Measurements from ENCODE around the gene PRR30.

PRR30 gene

GRCh38 chr2:27174638-27175037 is 35.4 kb upstream of the PRR30 start:
- Histone ChIP-seq H3K27ac (ENCODE audit: low read depth, low read length) (no peak overlapping the region), H3K36me3 (ENCODE audit: insufficient read depth, low read length) (no peaks in the 10 kb centered on the region), H3K4me1 (ENCODE audit: control insufficient read depth, insufficient read depth, low read length, unreplicated experiment) (peaks cover 8% of the 10 kb centered on the region), H2AFZ (ENCODE audit: low read length, unreplicated experiment) (no peak overlapping the region), H3K27me3 (ENCODE audit: insufficient read depth, low read length) (no peaks in the 10 kb centered on the region), H3K79me2 (ENCODE audit: control insufficient read depth, insufficient read depth, low read length, unreplicated experiment) (no peaks in the 10 kb centered on the region), H3K4me3 (ENCODE audit: low read depth, low read length) (no peak overlapping the region)

GRCh38 chr2:27171351-27171848 is 32.2 kb upstream of the PRR30 start:
- Histone ChIP-seq H3K4me3 (ENCODE audit: low read depth, low read length) (no peak overlapping the region), H3K27ac (ENCODE audit: low read depth, low read length) (no peak overlapping the region), H2AFZ (ENCODE audit: low read length, unreplicated experiment) (no peak overlapping the region), H3K4me1 (ENCODE audit: control insufficient read depth, insufficient read depth, low read length, unreplicated experiment) (no peaks in the 10 kb centered on the region), H3K36me3 (ENCODE audit: insufficient read depth, low read length) (no peaks in the 10 kb centered on the region), H3K27me3 (ENCODE audit: insufficient read depth, low read length) (no peaks in the 10 kb centered on the region), H3K79me2 (ENCODE audit: control insufficient read depth, insufficient read depth, low read length, unreplicated experiment) (no peaks in the 10 kb centered on the region)

GRCh38 chr2:27170581-27171337 is 31.5 kb upstream of the PRR30 start:
- H3K27me3 ChIP-seq (ENCODE audit: insufficient read depth, low read length), result no peaks in the 10 kb centered on the region
- no peaks in the 10 kb centered on the region for H3K4me1 ChIP-seq (ENCODE audit: control insufficient read depth, insufficient read depth, low read length, unreplicated experiment)
- H3K36me3 ChIP-seq (ENCODE audit: insufficient read depth, low read length), result no peaks in the 10 kb centered on the region
- H3K4me3 ChIP-seq (ENCODE audit: low read depth, low read length), result no peak overlapping the region
- no peaks in the 10 kb centered on the region for H3K79me2 ChIP-seq (ENCODE audit: control insufficient read depth, insufficient read depth, low read length, unreplicated experiment)
- H2AFZ ChIP-seq (ENCODE audit: low read length, unreplicated experiment), result no peak overlapping the region
- H3K27ac ChIP-seq (ENCODE audit: low read depth, low read length), result no peak overlapping the region

GRCh38 chr2:27164960-27165763 is 26.0 kb upstream of the PRR30 start:
- H3K27ac ChIP-seq (ENCODE audit: low read depth, low read length), result no peak overlapping the region
- no peaks in the 10 kb centered on the region for H3K27me3 ChIP-seq (ENCODE audit: insufficient read depth, low read length)
- no peaks in the 10 kb centered on the region for H3K79me2 ChIP-seq (ENCODE audit: control insufficient read depth, insufficient read depth, low read length, unreplicated experiment)
- no peak overlapping the region for H2AFZ ChIP-seq (ENCODE audit: low read length, unreplicated experiment)
- H3K4me1 ChIP-seq (ENCODE audit: control insufficient read depth, insufficient read depth, low read length, unreplicated experiment), result no peaks in the 10 kb centered on the region
- H3K4me3 ChIP-seq (ENCODE audit: low read depth, low read length), result no peak overlapping the region
- H3K36me3 ChIP-seq (ENCODE audit: insufficient read depth, low read length), result no peaks in the 10 kb centered on the region

GRCh38 chr2:27162151-27163121 is 23.2 kb upstream of the PRR30 start:
- no peak overlapping the region for H3K4me3 ChIP-seq (ENCODE audit: low read depth, low read length)
- no peak overlapping the region for H2AFZ ChIP-seq (ENCODE audit: low read length, unreplicated experiment)
- no peaks in the 10 kb centered on the region for H3K4me1 ChIP-seq (ENCODE audit: control insufficient read depth, insufficient read depth, low read length, unreplicated experiment)
- no peaks in the 10 kb centered on the region for H3K36me3 ChIP-seq (ENCODE audit: insufficient read depth, low read length)
- no peaks in the 10 kb centered on the region for H3K27me3 ChIP-seq (ENCODE audit: insufficient read depth, low read length)
- H3K27ac ChIP-seq (ENCODE audit: low read depth, low read length), result no peak overlapping the region
- H3K79me2 ChIP-seq (ENCODE audit: control insufficient read depth, insufficient read depth, low read length, unreplicated experiment), result no peaks in the 10 kb centered on the region

GRCh38 chr2:27160191-27160590 is 21.0 kb upstream of the PRR30 start:
- Histone ChIP-seq H3K36me3 (ENCODE audit: insufficient read depth, low read length) (no peaks in the 10 kb centered on the region), H3K79me2 (ENCODE audit: control insufficient read depth, insufficient read depth, low read length, unreplicated experiment) (no peaks in the 10 kb centered on the region), H3K27me3 (ENCODE audit: insufficient read depth, low read length) (no peaks in the 10 kb centered on the region), H3K27ac (ENCODE audit: low read depth, low read length) (no peak overlapping the region), H2AFZ (ENCODE audit: low read length, unreplicated experiment) (no peak overlapping the region), H3K4me1 (ENCODE audit: control insufficient read depth, insufficient read depth, low read length, unreplicated experiment) (no peaks in the 10 kb centered on the region), H3K4me3 (ENCODE audit: low read depth, low read length) (no peak overlapping the region)

- H3K36me3 ChIP-seq (ENCODE audit: insufficient read depth, low read length), result no peaks in the 10 kb centered on the region
- H3K27me3 ChIP-seq (ENCODE audit: insufficient read depth, low read length), result no peaks in the 10 kb centered on the region
- H2AFZ ChIP-seq (ENCODE audit: low read length, unreplicated experiment), result no peak overlapping the region
- H3K79me2 ChIP-seq (ENCODE audit: control insufficient read depth, insufficient read depth, low read length, unreplicated experiment), result no peaks in the 10 kb centered on the region
- H3K4me3 ChIP-seq (ENCODE audit: low read depth, low read length), result no peak overlapping the region
- H3K27ac ChIP-seq (ENCODE audit: low read depth, low read length), result no peak overlapping the region
- H3K4me1 ChIP-seq (ENCODE audit: control insufficient read depth, insufficient read depth, low read length, unreplicated experiment), result no peaks in the 10 kb centered on the region
Observed at GRCh38 chr2:27159271-27159670, 20.1 kb upstream of the PRR30 start.

GRCh38 chr2:27158468-27158867 is 19.3 kb upstream of the PRR30 start:
- H2AFZ ChIP-seq (ENCODE audit: low read length, unreplicated experiment), result no peak overlapping the region

GRCh38 chr2:27155069-27155520 is 15.9 kb upstream of the PRR30 start:
- Histone ChIP-seq H3K27me3 (ENCODE audit: insufficient read depth, low read length) (no peaks in the 10 kb centered on the region), H3K27ac (ENCODE audit: low read depth, low read length) (no peak overlapping the region), H3K4me3 (ENCODE audit: low read depth, low read length) (no peak overlapping the region), H3K36me3 (ENCODE audit: insufficient read depth, low read length) (no peaks in the 10 kb centered on the region), H3K4me1 (ENCODE audit: control insufficient read depth, insufficient read depth, low read length, unreplicated experiment) (no peaks in the 10 kb centered on the region), H2AFZ (ENCODE audit: low read length, unreplicated experiment) (no peak overlapping the region), H3K79me2 (ENCODE audit: control insufficient read depth, insufficient read depth, low read length, unreplicated experiment) (no peaks in the 10 kb centered on the region)

More at GRCh38 chr2:27158468-27158867, 19.3 kb upstream of the PRR30 start:
- no peak overlapping the region for H3K4me3 ChIP-seq (ENCODE audit: low read depth, low read length)
- H3K79me2 ChIP-seq (ENCODE audit: control insufficient read depth, insufficient read depth, low read length, unreplicated experiment), result no peaks in the 10 kb centered on the region
- H3K27ac ChIP-seq (ENCODE audit: low read depth, low read length), result no peak overlapping the region
- no peaks in the 10 kb centered on the region for H3K36me3 ChIP-seq (ENCODE audit: insufficient read depth, low read length)
- no peaks in the 10 kb centered on the region for H3K4me1 ChIP-seq (ENCODE audit: control insufficient read depth, insufficient read depth, low read length, unreplicated experiment)
- no peaks in the 10 kb centered on the region for H3K27me3 ChIP-seq (ENCODE audit: insufficient read depth, low read length)

GRCh38 chr2:27154488-27154887 is 15.3 kb upstream of the PRR30 start:
- Histone ChIP-seq H3K36me3 (ENCODE audit: insufficient read depth, low read length) (no peaks in the 10 kb centered on the region), H3K4me3 (ENCODE audit: low read depth, low read length) (no peak overlapping the region), H3K27ac (ENCODE audit: low read depth, low read length) (no peak overlapping the region), H3K4me1 (ENCODE audit: control insufficient read depth, insufficient read depth, low read length, unreplicated experiment) (no peaks in the 10 kb centered on the region), H3K27me3 (ENCODE audit: insufficient read depth, low read length) (no peaks in the 10 kb centered on the region), H2AFZ (ENCODE audit: low read length, unreplicated experiment) (no peak overlapping the region), H3K79me2 (ENCODE audit: control insufficient read depth, insufficient read depth, low read length, unreplicated experiment) (no peaks in the 10 kb centered on the region)

Measured in ACC112 (cell line).